Epithelial cell of esophagus (primary cell): ENCODE measurements around the gene FBXO9.

Experiments used
- DNase-seq: peaks from one replicate; pipeline ENCODE4 v3.0.0; 2010; ENCODE audit warnings: low read depth
- H3K4me3 ChIP-seq: 2 replicates; pipeline ENCODE4 v1.5.1; 2011; ENCODE audit warnings: mild to moderate bottlenecking, low read length, control low read depth
- CTCF ChIP-seq: IDR thresholded peaks from 2 replicates; pipeline ENCODE4 v1.5.1; 2011; ENCODE audit warnings: low read depth, mild to moderate bottlenecking, low read length, control low read depth, inconsistent platforms; ENCODE audit not compliant: insufficient read depth; ENCODE audit errors: missing control alignments

The FBXO9 gene

GRCh38 chr6:53142810-53143209 is 77.6 kb downstream of the FBXO9 start:
- TF ChIP-seq CTCF = no peak
- no peak for DNase-seq

GRCh38 chr6:53143710-53144109 is 78.5 kb downstream of the FBXO9 start:
- no peak for TF ChIP-seq CTCF
- H3K4me3 ChIP-seq = no peak overlapping the region
- DNase-seq = no peak

More at GRCh38 chr6:53142810-53143209, 77.6 kb downstream of the FBXO9 start:
- H3K4me3 ChIP-seq = no peak overlapping the region

GRCh38 chr6:53144802-53145201 is 79.6 kb downstream of the FBXO9 start:
- no peak for DNase-seq
- no peak for TF ChIP-seq CTCF
- no peak overlapping the region for H3K4me3 ChIP-seq

- H3K4me3 ChIP-seq = no peak within 1 kb of the TSS
- DNase-seq = no peak
- no peak for TF ChIP-seq CTCF
These were observed 83.5 kb downstream of the FBXO9 start, which contains the start of gene GCM1 for GRCh38 chr6:53148684-53149083. GCM1 (minus strand) TSS chr6:53148841; CDS start chr6:53145632, 3,209 bp downstream.
